GM19467 (cell line): ENCODE results near the gene LAMB3.
A peak's percentile ranks its signal among the peaks of the same experiment; 100 is the strongest.
"Not testable (repeated sequence)": the region's sequence is repeated elsewhere in the genome, so short reads cannot be mapped to it uniquely, and the experiment has no call there.

Experiments used
- ATAC-seq: cut with Tn5 transposase; IDR thresholded peaks from one replicate; pipeline ENCODE4 v1.9.1; 2021; ENCODE audit warnings: mild to moderate bottlenecking, moderate library complexity; ENCODE audit not compliant: unreplicated experiment

The LAMB3 gene

GRCh38 chr1:209652121-209652735, at the start of gene LAMB3:
Gene LAMB3, minus strand, starts transcription at chr1:209652425. Its CDS starts 1,481 bp downstream, at chr1:209650944.
- no peak for ATAC-seq

- not testable (repeated sequence) for ATAC-seq
Observed at GRCh38 chr1:209700686-209701085, 48.5 kb upstream of the LAMB3 start.

- no peak for ATAC-seq
Observed at GRCh38 chr1:209697126-209697525, 44.9 kb upstream of the LAMB3 start.

GRCh38 chr1:209696673-209697072, 44.4 kb upstream of the LAMB3 start:
- ATAC-seq, result no peak

GRCh38 chr1:209692745-209693504, 40.7 kb upstream of the LAMB3 start:
- no peak for ATAC-seq

GRCh38 chr1:209692296-209692695, 40.1 kb upstream of the LAMB3 start:
- no peak for ATAC-seq

GRCh38 chr1:209691237-209691636, 39.0 kb upstream of the LAMB3 start:
- no peak for ATAC-seq

GRCh38 chr1:209689477-209689876, 37.3 kb upstream of the LAMB3 start:
- no peak for ATAC-seq

- no peak for ATAC-seq
Observed at GRCh38 chr1:209688746-209689234, 36.6 kb upstream of the LAMB3 start.

GRCh38 chr1:209686322-209686721, 34.1 kb upstream of the LAMB3 start:
- ATAC-seq, result no peak

- no peak for ATAC-seq
Observed at GRCh38 chr1:209685821-209686220, 33.6 kb upstream of the LAMB3 start.

- no peak for ATAC-seq
Observed at GRCh38 chr1:209678981-209679539, 26.8 kb upstream of the LAMB3 start.

GRCh38 chr1:209675565-209676154, 23.4 kb upstream of the LAMB3 start:
- no peak for ATAC-seq

- no peak for ATAC-seq
Observed at GRCh38 chr1:209674957-209675564, 22.8 kb upstream of the LAMB3 start, which contains the start of gene G0S2. Gene G0S2, plus strand, starts transcription at chr1:209675412. Its CDS starts 273 bp downstream, at chr1:209675685.

GRCh38 chr1:209673631-209674417, 21.6 kb upstream of the LAMB3 start:
- ATAC-seq, result no peak

GRCh38 chr1:209672705-209673630, 20.7 kb upstream of the LAMB3 start:
- ATAC-seq, result peak; percentile 92

GRCh38 chr1:209670441-209671082, 18.3 kb upstream of the LAMB3 start:
- no peak for ATAC-seq

GRCh38 chr1:209667708-209668107, 15.5 kb upstream of the LAMB3 start:
- ATAC-seq, result no peak

- ATAC-seq, result no peak
Observed at GRCh38 chr1:209667103-209667502, 14.9 kb upstream of the LAMB3 start.
